Subcutaneous abdominal adipose tissue (tissue), 5 donors: Measurements from ENCODE around the gene PCSK2.

Experiments used
- H3K27ac ChIP-seq: one replicate; pipeline ENCODE4 v1.7.0; 2013; ENCODE audit warnings: low read depth, mild to moderate bottlenecking, inconsistent platforms, low read length, moderate library complexity
- H3K27me3 ChIP-seq, 5 donors: one replicate each; pipeline ENCODE4 v1.7.0; 2013; ENCODE audit warnings: low read length in 5 of 5, inconsistent platforms in 1 of 5; ENCODE audit not compliant: control insufficient read depth in 5 of 5, insufficient read depth in 4 of 5
- H3K36me3 ChIP-seq, 5 donors: one replicate each; pipeline ENCODE4 v1.7.0; 2013; ENCODE audit warnings: low read length in 5 of 5; ENCODE audit not compliant: control insufficient read depth in 5 of 5, insufficient read depth in 5 of 5
- H3K4me1 ChIP-seq, 5 donors: one replicate each; pipeline ENCODE4 v1.7.0; 2013; ENCODE audit warnings: low read length in 5 of 5, mild to moderate bottlenecking in 3 of 5, moderate library complexity in 1 of 5; ENCODE audit not compliant: control insufficient read depth in 5 of 5, insufficient read depth in 5 of 5
- H3K4me3 ChIP-seq, 5 donors: one replicate each; pipeline ENCODE4 v1.7.0; 2013; ENCODE audit warnings: low read length in 5 of 5, low read depth in 1 of 5
- H3K9ac ChIP-seq, 5 donors: one replicate each; pipeline ENCODE4 v1.7.0; 2013; ENCODE audit warnings: low read length in 5 of 5, mild to moderate bottlenecking in 4 of 5, moderate library complexity in 3 of 5
- H3K9me3 ChIP-seq, 5 donors: one replicate each; pipeline ENCODE4 v1.7.0; 2013; ENCODE audit warnings: low read length in 5 of 5; ENCODE audit not compliant: control insufficient read depth in 5 of 5
- donor health status: healthy.
- donor health status: healthy.
- donor health status: healthy.
- donor health status: healthy.
- donor health status: healthy.

PCSK2 gene

GRCh38 chr20:17417225-17417624 lies 190.4 kb downstream of the PCSK2 start:
- Histone ChIP-seq H3K4me3 (no peak overlapping the region), H3K27ac (no peak overlapping the region), H3K9me3 (peaks cover 0 to 3% (median 0%) of the 10 kb centered on the region in 5 donors), H3K4me1 (no peaks in the 10 kb centered on the region), H3K36me3 (no peaks in the 10 kb centered on the region), H3K9ac (no peak overlapping the region), H3K27me3 (peaks cover 0 to 4% (median 0%) of the 10 kb centered on the region in 5 donors)

GRCh38 chr20:17418737-17419136 lies 191.9 kb downstream of the PCSK2 start:
- H3K36me3 ChIP-seq = no peaks in the 10 kb centered on the region
- H3K4me3 ChIP-seq = no peak overlapping the region
- no peak overlapping the region for H3K27ac ChIP-seq
- H3K9me3 ChIP-seq = peaks cover 0 to 3% (median 0%) of the 10 kb centered on the region in 5 donors
- H3K27me3 ChIP-seq = peaks cover 0 to 4% (median 0%) of the 10 kb centered on the region in 5 donors
- no peaks in the 10 kb centered on the region for H3K4me1 ChIP-seq
- no peak overlapping the region for H3K9ac ChIP-seq

- Histone ChIP-seq H3K9ac (no peak overlapping the region), H3K4me1 (no peaks in the 10 kb centered on the region), H3K27ac (no peak overlapping the region), H3K36me3 (no peaks in the 10 kb centered on the region), H3K9me3 (peaks cover 0 to 3% (median 0%) of the 10 kb centered on the region in 5 donors), H3K27me3 (peaks cover 0 to 4% (median 0%) of the 10 kb centered on the region in 5 donors), H3K4me3 (no peak overlapping the region)
Observed at GRCh38 chr20:17419479-17420041, 192.7 kb downstream of the PCSK2 start.

- no peaks in the 10 kb centered on the region for H3K36me3 ChIP-seq
- no peak overlapping the region for H3K9ac ChIP-seq
- no peaks in the 10 kb centered on the region for H3K4me1 ChIP-seq
- H3K9me3 ChIP-seq = no peaks in the 10 kb centered on the region
- H3K27ac ChIP-seq = no peak overlapping the region
- peaks cover 0 to 4% (median 0%) of the 10 kb centered on the region in 5 donors for H3K27me3 ChIP-seq
- no peak overlapping the region for H3K4me3 ChIP-seq
Observed at GRCh38 chr20:17421493-17421892, 194.7 kb downstream of the PCSK2 start.

GRCh38 chr20:17423782-17424181 lies 196.9 kb downstream of the PCSK2 start:
- H3K36me3 ChIP-seq = no peaks in the 10 kb centered on the region
- no peak overlapping the region for H3K9ac ChIP-seq
- H3K4me1 ChIP-seq = no peaks in the 10 kb centered on the region
- H3K27ac ChIP-seq = no peak overlapping the region
- no peak overlapping the region for H3K4me3 ChIP-seq
- H3K9me3 ChIP-seq = no peaks in the 10 kb centered on the region
- peaks cover 0 to 2% (median 0%) of the 10 kb centered on the region in 5 donors for H3K27me3 ChIP-seq

- Histone ChIP-seq H3K9ac (no peak overlapping the region), H3K27ac (no peak overlapping the region), H3K36me3 (no peaks in the 10 kb centered on the region), H3K4me1 (peaks cover 0 to 3% (median 0%) of the 10 kb centered on the region in 5 donors), H3K4me3 (no peak overlapping the region), H3K9me3 (no peaks in the 10 kb centered on the region), H3K27me3 (no peaks in the 10 kb centered on the region)
Observed at GRCh38 chr20:17427638-17428037, 200.8 kb downstream of the PCSK2 start.

GRCh38 chr20:17430125-17430950 lies 203.5 kb downstream of the PCSK2 start:
- no peaks in the 10 kb centered on the region for H3K36me3 ChIP-seq
- peaks cover 0 to 6% (median 2%) of the 10 kb centered on the region in 5 donors for H3K27me3 ChIP-seq
- H3K27ac ChIP-seq = no peak overlapping the region
- no peak overlapping the region for H3K9ac ChIP-seq
- H3K4me3 ChIP-seq = no peak overlapping the region
- H3K9me3 ChIP-seq = no peaks in the 10 kb centered on the region
- peaks cover 0 to 3% (median 0%) of the 10 kb centered on the region in 5 donors for H3K4me1 ChIP-seq

- Histone ChIP-seq H3K9ac (no peak overlapping the region), H3K9me3 (no peaks in the 10 kb centered on the region), H3K36me3 (no peaks in the 10 kb centered on the region), H3K4me1 (peaks cover 0 to 3% (median 0%) of the 10 kb centered on the region in 5 donors), H3K4me3 (no peak overlapping the region), H3K27ac (no peak overlapping the region), H3K27me3 (peaks cover 0 to 10% (median 5%) of the 10 kb centered on the region in 5 donors)
Observed at GRCh38 chr20:17431621-17432364, 205.0 kb downstream of the PCSK2 start.

GRCh38 chr20:17436664-17437063 lies 209.8 kb downstream of the PCSK2 start:
- Histone ChIP-seq H3K9me3 (no peaks in the 10 kb centered on the region), H3K36me3 (no peaks in the 10 kb centered on the region), H3K4me3 (no peak overlapping the region), H3K27ac (no peak overlapping the region), H3K9ac (no peak overlapping the region), H3K4me1 (no peaks in the 10 kb centered on the region), H3K27me3 (peaks cover 0 to 17% (median 5%) of the 10 kb centered on the region in 5 donors)

GRCh38 chr20:17437251-17437650 lies 210.4 kb downstream of the PCSK2 start:
- Histone ChIP-seq H3K4me3 (no peak overlapping the region), H3K36me3 (no peaks in the 10 kb centered on the region), H3K27ac (no peak overlapping the region), H3K4me1 (no peaks in the 10 kb centered on the region), H3K9me3 (peaks cover 0 to 1% (median 0%) of the 10 kb centered on the region in 5 donors), H3K9ac (no peak overlapping the region), H3K27me3 (peaks cover 0 to 21% (median 6%) of the 10 kb centered on the region in 5 donors)
